H1 (cell line): ENCODE data around the gene ABCA6. TPM values are rescaled to one million over a fixed set of nuclear protein-coding genes. Genes with fewer than 3 reads are reported as not detected.

ENCODE experiments used
- CTCF ChIA-PET: fragments of 300-600 bp; sonication (Branson Sonifier 250); formaldehyde crosslinking; loops from one replicate; lab custom pipeline; 2021; ENCODE audit not compliant: partially characterized antibody; lab: Charles Lee
- POLR2A ChIA-PET: fragments of 300-600 bp; sonication (Branson Sonifier 250); formaldehyde crosslinking; loops from one replicate; lab custom pipeline; 2021; ENCODE audit warnings: inconsistent platforms; ENCODE audit not compliant: partially characterized antibody; lab: Charles Lee
- DNase-seq, 2 experiments: peaks; one replicate each; pipeline versions ENCODE4 v3.0.0 to v3.0.0-alpha.2; 2010 to 2022; ENCODE audit warnings: low spot score in 2 of 2, low read depth in 1 of 2, mixed read lengths in 1 of 2
- FAIRE-seq: peaks from 2 replicates; lab custom pipeline; 2011; peaks lifted over from hg19 to GRCh38; lab: Jason Lieb, UNC
- H2AFZ ChIP-seq: 2 replicates; pipeline ENCODE4 v1.8.1; 2012; ENCODE audit warnings: low read length, inconsistent platforms
- H2AK5ac ChIP-seq: 2 replicates; pipeline ENCODE4 v1.6.1; 2013; ENCODE audit warnings: low read depth, low read length
- H2BK120ac ChIP-seq: replicated peaks from 2 replicates; pipeline ENCODE3; 2013; ENCODE audit warnings: low read depth, low read length, inconsistent platforms
- H2BK12ac ChIP-seq: 2 replicates; pipeline ENCODE4 v1.6.1; 2013; ENCODE audit warnings: low read depth, low read length
- H2BK15ac ChIP-seq: 2 replicates; pipeline ENCODE4 v1.6.1; 2013; ENCODE audit warnings: low read length
- H2BK20ac ChIP-seq: 2 replicates; pipeline ENCODE4 v1.6.1; 2013; ENCODE audit warnings: low read length
- H2BK5ac ChIP-seq: 2 replicates; pipeline ENCODE4 v1.6.1; 2013; ENCODE audit warnings: low read depth, low read length
- H3K14ac ChIP-seq: 2 replicates; pipeline ENCODE4 v1.6.1; 2013; ENCODE audit warnings: inconsistent platforms; ENCODE audit not compliant: insufficient read length
- H3K18ac ChIP-seq: 2 replicates; pipeline ENCODE4 v1.6.1; 2013; ENCODE audit warnings: low read length; ENCODE audit errors: extremely low read depth
- H3K23ac ChIP-seq: 2 replicates; pipeline ENCODE4 v1.6.1; 2013; ENCODE audit warnings: inconsistent platforms; ENCODE audit not compliant: insufficient read length
- H3K23me2 ChIP-seq: 2 replicates; pipeline ENCODE4 v1.6.1; 2013; ENCODE audit warnings: low read depth, low read length
- H3K27ac ChIP-seq: 2 replicates; pipeline ENCODE4 v1.6.1; 2011; ENCODE audit warnings: low read depth, low read length, inconsistent platforms
- H3K27me3 ChIP-seq, 4 experiments: replicated peaks in 1 of 4; 1 replicate in 1 of 4; 2 replicates in 3 of 4; pipeline versions ENCODE4 v1.6.1 to v1.8.1; 2011 to 2013; ENCODE audit warnings: low read length in 3 of 4, mild to moderate bottlenecking in 3 of 4, inconsistent platforms in 2 of 4, mixed read lengths in 2 of 4, moderate library complexity in 1 of 4; ENCODE audit not compliant: control insufficient read depth in 3 of 4, insufficient read depth in 3 of 4; ENCODE audit errors: extremely low read depth in 1 of 4
- H3K36me3 ChIP-seq, 4 experiments: 2 replicates each; pipeline versions ENCODE4 v1.6.1 to v1.8.1; 2011 to 2013; ENCODE audit warnings: mild to moderate bottlenecking in 4 of 4, low read length in 3 of 4, moderate library complexity in 2 of 4, control low read depth in 1 of 4, inconsistent platforms in 1 of 4; ENCODE audit not compliant: insufficient read depth in 4 of 4, control insufficient read depth in 2 of 4
- H3K4ac ChIP-seq: replicated peaks from 2 replicates; pipeline ENCODE3; 2013; ENCODE audit warnings: low read length, low read depth, mixed read lengths, inconsistent platforms; ENCODE audit not compliant: insufficient read length
- H3K4me1 ChIP-seq, 4 experiments: replicated peaks in 1 of 4; 1 replicate in 1 of 4; 2 replicates in 3 of 4; pipeline versions ENCODE4 v1.6.1 to v1.8.1; 2011 to 2013; ENCODE audit warnings: low read length in 3 of 4, inconsistent platforms in 2 of 4, mixed read lengths in 1 of 4; ENCODE audit not compliant: insufficient read depth in 4 of 4, control insufficient read depth in 3 of 4
- H3K4me2 ChIP-seq, 2 experiments: 2 replicates each; pipeline versions ENCODE4 v1.6.1 to v1.8.1; 2011 to 2013; ENCODE audit warnings: low read depth in 2 of 2, low read length in 2 of 2, control low read depth in 1 of 2, inconsistent platforms in 1 of 2, mild to moderate bottlenecking in 1 of 2; ENCODE audit not compliant: insufficient read depth in 1 of 2
- H3K4me3 ChIP-seq, 4 experiments: fragments of 200-600, 300-600 bp in 1 of 4; sonication (generic), shearing (Covaris generic), sonication (Bioruptor Twin) in 1 of 4; 2 replicates each; pipeline versions ENCODE4 v1.5.1 to v1.8.1; 2011 to 2016; ENCODE audit warnings: low read length in 4 of 4, low read depth in 3 of 4, control low read depth in 2 of 4, inconsistent platforms in 2 of 4, mild to moderate bottlenecking in 2 of 4, mixed read lengths in 1 of 4, moderate library complexity in 1 of 4; ENCODE audit not compliant: insufficient read depth in 2 of 4; ENCODE audit errors: extremely low read depth in 1 of 4
- H3K56ac ChIP-seq: replicated peaks from 2 replicates; pipeline ENCODE3; 2013; ENCODE audit warnings: low read depth, mild to moderate bottlenecking, mixed read lengths, low read length, inconsistent platforms; ENCODE audit not compliant: insufficient read length
- H3K79me1 ChIP-seq: 2 replicates; pipeline ENCODE4 v1.6.1; 2013; ENCODE audit warnings: low read depth, low read length, control low read depth
- H3K79me2 ChIP-seq, 2 experiments: 2 replicates each; pipeline versions ENCODE4 v1.6.1 to v1.8.1; 2012 to 2013; ENCODE audit warnings: low read length in 2 of 2, mild to moderate bottlenecking in 2 of 2, inconsistent platforms in 1 of 2; ENCODE audit not compliant: insufficient read depth in 2 of 2, control insufficient read depth in 1 of 2
- H3K9ac ChIP-seq, 4 experiments: replicated peaks in 1 of 4; 1 replicate in 1 of 4; 2 replicates in 3 of 4; pipeline versions ENCODE4 v1.6.1 to v1.8.1; 2011 to 2013; ENCODE audit warnings: low read depth in 3 of 4, low read length in 3 of 4, control low read depth in 2 of 4, mild to moderate bottlenecking in 2 of 4, moderate library complexity in 2 of 4, inconsistent platforms in 1 of 4; ENCODE audit errors: extremely low read depth in 1 of 4
- H3K9me3 ChIP-seq, 2 experiments: 2 replicates each; pipeline versions ENCODE4 v1.6.1 to v1.8.1; 2012 to 2013; ENCODE audit warnings: mild to moderate bottlenecking in 2 of 2, moderate library complexity in 2 of 2, control low read depth in 1 of 2, inconsistent platforms in 1 of 2, low read depth in 1 of 2, low read length in 1 of 2, mixed read lengths in 1 of 2; ENCODE audit not compliant: insufficient read depth in 2 of 2
- H4K20me1 ChIP-seq, 2 experiments: replicated peaks in 1 of 2; 2 replicates each; pipeline versions ENCODE3 to v1.8.1; 2011 to 2013; ENCODE audit warnings: inconsistent platforms in 2 of 2, low read length in 2 of 2, mild to moderate bottlenecking in 1 of 2; ENCODE audit not compliant: insufficient read depth in 2 of 2, control insufficient read depth in 1 of 2
- H4K5ac ChIP-seq: 2 replicates; pipeline ENCODE4 v1.6.1; 2013; ENCODE audit warnings: low read length, low read depth, mixed read lengths, inconsistent platforms; ENCODE audit not compliant: insufficient read length
- H4K8ac ChIP-seq: 2 replicates; pipeline ENCODE4 v1.8.0; 2013; ENCODE audit warnings: mild to moderate bottlenecking, moderate library complexity, low read length, inconsistent platforms; ENCODE audit not compliant: insufficient read depth; ENCODE audit errors: extremely low read depth
- H4K91ac ChIP-seq: replicated peaks from 2 replicates; pipeline ENCODE3; 2013; ENCODE audit warnings: low read length, mixed read lengths, inconsistent platforms; ENCODE audit not compliant: insufficient read length
- CHD1 ChIP-seq: IDR thresholded peaks from 2 replicates; pipeline ENCODE4 v1.6.1; 2012; ENCODE audit warnings: low read depth, low read length, improper control_type of control experiment
- KDM1A ChIP-seq: fragments of 200-600, 300-600 bp; sonication (generic); IDR thresholded peaks from 2 replicates; pipeline ENCODE4 v1.7.1; 2016; ENCODE audit warnings: mild to moderate bottlenecking, low read length, borderline replicate concordance
- POLR2AphosphoS5 ChIP-seq: IDR thresholded peaks from 2 replicates; pipeline ENCODE4 v1.6.1; 2011; ENCODE audit warnings: low read depth, low read length
- RAD21 ChIP-seq, 2 experiments: IDR thresholded peaks in 1 of 2; conservative IDR thresholded peaks in 1 of 2; 2 replicates each; pipeline ENCODE4 v1.6.1; 2011; ENCODE audit warnings: low read depth in 2 of 2, low read length in 2 of 2, improper control_type of control experiment in 1 of 2, inconsistent platforms in 1 of 2, mild to moderate bottlenecking in 1 of 2, moderate library complexity in 1 of 2
- RFX5 ChIP-seq: IDR thresholded peaks from 2 replicates; pipeline ENCODE4 v1.6.1; 2011; ENCODE audit warnings: low read depth, low read length, improper control_type of control experiment, borderline replicate concordance
- SUZ12 ChIP-seq: fragments of 200-600 bp; sonication (generic); IDR thresholded peaks from 2 replicates; pipeline ENCODE4 v1.6.1; 2012; ENCODE audit warnings: mild to moderate bottlenecking, inconsistent platforms, low read length, moderate library complexity, mixed read lengths
- TEAD4 ChIP-seq: IDR thresholded peaks from 2 replicates; pipeline ENCODE4 v1.6.1; 2012; ENCODE audit warnings: low read depth, low read length, inconsistent platforms, mixed read lengths
- ZNF274 ChIP-seq: IDR thresholded peaks from 2 replicates; pipeline ENCODE4 v1.7.0; 2012; ENCODE audit warnings: low read length, borderline replicate concordance; ENCODE audit errors: extremely low read depth
- polyA plus RNA-seq, 7 experiments: library from polyadenylated mRNA; depleted of rRNA in 3 of 7; stranded (reverse) in 5 of 7; unstranded in 2 of 7; fragments of >200 nt in 5 of 7; fragments of 200-250 nt in 2 of 7; gene quantifications; 1 replicate in 5 of 7; 2 replicates in 1 of 7; 4 replicates in 1 of 7; pipeline versions ENCODE4 v1.2.1 to v1.2.3, GENCODE V29; 2011 to 2013; ENCODE audit warnings: missing spikeins in 2 of 7, mixed read lengths in 2 of 7
- total RNA-seq: library from RNA; stranded (reverse); fragmentation: NEBNext Ultra II Directional; extraction: Animal tissue kit (Norgen Biotek cat#: 25700); gene quantifications from 2 replicates; pipeline ENCODE4 v1.2.1, GENCODE V29; 2021

The ABCA6 gene
- total and polyA plus RNA-seq, 2 of the 8 experiments (the other 6 are each of a cell fraction or from before 2014, with no cell fraction given) = not detected

- Histone ChIP-seq H2AK5ac (no peak overlapping the region), H3K56ac (no peak overlapping the region), H3K27me3 (no peaks in the 10 kb centered on the region), H3K23ac (no peak overlapping the region), H3K36me3 (no peaks in the 10 kb centered on the region), H3K9ac (no peak overlapping the region), H4K5ac (no peak overlapping the region), H3K9me3 (no peaks in the 10 kb centered on the region), H4K8ac (no peak overlapping the region), H3K27ac (no peak overlapping the region), H2BK20ac (no peak overlapping the region), H3K4ac (no peak overlapping the region), H3K18ac (no peak overlapping the region), H3K23me2 (no peaks in the 10 kb centered on the region), H3K4me3 (no peak overlapping the region), H2BK15ac (no peak overlapping the region), H3K14ac (no peak overlapping the region), H4K20me1 (no peaks in the 10 kb centered on the region), H3K4me1 (no peaks in the 10 kb centered on the region), H4K91ac (no peak overlapping the region), H2BK12ac (no peak overlapping the region), H2BK120ac (no peak overlapping the region), H3K79me2 (no peaks in the 10 kb centered on the region), H2BK5ac (no peak overlapping the region), H3K79me1 (no peaks in the 10 kb centered on the region), H3K4me2 (no peak overlapping the region), H2AFZ (no peak overlapping the region)
- TF ChIP-seq KDM1A (no peak), ZNF274 (no peak), CHD1 (no peak), RAD21 (IDR thresholded peaks at IDR 0.05 in 1 of 2, conservative IDR thresholded peaks at IDR 0.05 in 1 of 2; ENCODE audit: low read depth in 2 of 2, low read length in 2 of 2) (no peak), POLR2AphosphoS5 (no peak), TEAD4 (no peak), SUZ12 (no peak), RFX5 (no peak)
- ChIA-PET CTCF (interaction anchor here (0.8 kb wide), 1 partner anchor 79 kb away, joined by 4 read pairs; no protein-coding TSS in a partner anchor), POLR2A (no interaction called here)
- FAIRE-seq (no peak), DNase-seq (no peak)
Measured at GRCh38 chr17:69164206-69164605, 22.5 kb upstream of the ABCA6 start.
